Left lobe of liver (tissue), 2 donors: ENCODE measurements around the gene CYP3A5. TPM values are rescaled to one million over a fixed set of nuclear protein-coding genes. Genes with fewer than 3 reads are reported as not detected.
A peak's percentile ranks its signal among the peaks of the same experiment; 100 is the strongest.
"Not testable (repeated sequence)": the region's sequence is repeated elsewhere in the genome, so short reads cannot be mapped to it uniquely, and the experiment has no call there.

Experiments
- ATAC-seq: fragments of 200-7000 bp; cut with Tn5 transposase; one replicate; pipeline ENCODE4 v1.9.1; 2020; ENCODE audit warnings: mild to moderate bottlenecking, moderate library complexity
- DNase-seq: peaks from one replicate; pipeline ENCODE4 v3.0.0-alpha.2; 2020; ENCODE audit warnings: low spot score
- total RNA-seq: library from RNA; stranded (reverse); gene quantifications from one replicate; pipeline ENCODE4 v1.2.1, GENCODE V29; 2021
- donor health status: DM: no; HTN: no; CAD: no; lungs with moderate emphysema.
- donor health status: DM: no; HTN: yes; CAD: no.

Gene CYP3A5
- total RNA-seq, 1 donor from 2014 or later = 564 TPM

GRCh38 chr7:99644431-99644830, 35.4 kb downstream of the CYP3A5 start:
- ATAC-seq (no peak), DNase-seq (no peak)

- ATAC-seq (no peak), DNase-seq (no peak)
Measured at GRCh38 chr7:99643464-99643863, 36.3 kb downstream of the CYP3A5 start.

GRCh38 chr7:99642027-99642426, 37.8 kb downstream of the CYP3A5 start:
- ATAC-seq (no peak), DNase-seq (no peak)

- DNase-seq (no peak), ATAC-seq (no peak)
Measured at GRCh38 chr7:99639267-99639666, 40.5 kb downstream of the CYP3A5 start.

GRCh38 chr7:99638731-99639130, 41.1 kb downstream of the CYP3A5 start:
- ATAC-seq = no peak
- no peak for DNase-seq

GRCh38 chr7:99637414-99637813, 42.4 kb downstream of the CYP3A5 start:
- not testable (repeated sequence) for DNase-seq, ATAC-seq

- ATAC-seq (peak; percentile 77), DNase-seq (no peak)
Measured at GRCh38 chr7:99631295-99632109, 48.3 kb downstream of the CYP3A5 start.

GRCh38 chr7:99629643-99630042, 50.2 kb downstream of the CYP3A5 start:
- no peak for DNase-seq

GRCh38 chr7:99628471-99629465, 51.0 kb downstream of the CYP3A5 start:
- no peak for ATAC-seq
- no peak for DNase-seq

More at GRCh38 chr7:99629643-99630042, 50.2 kb downstream of the CYP3A5 start:
- ATAC-seq = no peak

- no peak for ATAC-seq
- no peak for DNase-seq
Measured at GRCh38 chr7:99627513-99627912, 52.3 kb downstream of the CYP3A5 start.

- ATAC-seq = no peak
- DNase-seq = no peak
Measured at GRCh38 chr7:99626661-99627060, 53.1 kb downstream of the CYP3A5 start.

- ATAC-seq (no peak), DNase-seq (no peak)
Measured at GRCh38 chr7:99625961-99626360, 53.8 kb downstream of the CYP3A5 start.

- ATAC-seq (no peak), DNase-seq (no peak)
Measured at GRCh38 chr7:99625321-99625720, 54.5 kb downstream of the CYP3A5 start.

GRCh38 chr7:99624484-99624883, 55.3 kb downstream of the CYP3A5 start:
- no peak for ATAC-seq
- no peak for DNase-seq

- DNase-seq (no peak), ATAC-seq (no peak)
Measured at GRCh38 chr7:99623702-99624447, 55.9 kb downstream of the CYP3A5 start.

GRCh38 chr7:99623091-99623693, 56.6 kb downstream of the CYP3A5 start:
- DNase-seq (no peak), ATAC-seq (no peak)

- ATAC-seq (no peak), DNase-seq (no peak)
Measured at GRCh38 chr7:99622596-99622995, 57.2 kb downstream of the CYP3A5 start.

GRCh38 chr7:99621271-99621670, 58.5 kb downstream of the CYP3A5 start:
- DNase-seq = no peak
- ATAC-seq = no peak

GRCh38 chr7:99619571-99620130, 60.1 kb downstream of the CYP3A5 start:
- no peak for DNase-seq
- ATAC-seq = no peak

- DNase-seq (no peak), ATAC-seq (no peak)
Measured at GRCh38 chr7:99618726-99619125, 61.1 kb downstream of the CYP3A5 start.
